Uterus (tissue), 4 donors: Measurements from ENCODE around the gene YPEL4. TPM values are rescaled to one million over a fixed set of nuclear protein-coding genes. Genes with fewer than 3 reads are reported as not detected.
A peak's percentile ranks its signal among the peaks of the same experiment; 100 is the strongest.

Source experiments
- DNase-seq, 2 donors: peaks; one replicate each; pipeline ENCODE4 v3.0.0-alpha.2; 2019 to 2020
- H3K27ac ChIP-seq, 2 donors: fragments of 200-600 bp; sonication (generic); 1 replicate in 1 of 2; 2 replicates in 1 of 2; pipeline ENCODE4 v1.5.1; 2016 to 2018
- H3K27me3 ChIP-seq, 2 donors: fragments of 200-600 bp; sonication (generic); one replicate each; pipeline ENCODE4 v1.5.1; 2018 to 2019; ENCODE audit warnings: control low read depth in 1 of 2
- H3K36me3 ChIP-seq, 2 donors: fragments of 200-600 bp; sonication (generic); one replicate each; pipeline ENCODE4 v1.5.1; 2019; ENCODE audit warnings: control low read depth in 1 of 2
- H3K4me1 ChIP-seq, 2 donors: fragments of 200-600 bp; sonication (generic); one replicate each; pipeline ENCODE4 v1.5.1; 2018 to 2019; ENCODE audit warnings: control low read depth in 1 of 2
- H3K4me3 ChIP-seq, 2 donors: fragments of 200-600 bp; sonication (generic); 1 replicate in 1 of 2; 2 replicates in 1 of 2; pipeline ENCODE4 v1.5.1; 2018 to 2019; ENCODE audit warnings: mild to moderate bottlenecking in 1 of 2
- H3K9me3 ChIP-seq, 2 donors: fragments of 200-600 bp; sonication (generic); one replicate each; pipeline ENCODE4 v1.5.1; 2019; ENCODE audit warnings: control low read depth in 1 of 2
- CTCF ChIP-seq, 4 experiments: fragments of 200-600 bp in 2 of 4; fragments of 450-650 bp in 2 of 4; sonication (generic) in 2 of 4; IDR thresholded peaks; one replicate each; pipeline ENCODE4 v1.5.1; 2016 to 2019; ENCODE audit warnings: antibody characterized with exemption in 4 of 4, mild to moderate bottlenecking in 2 of 4, moderate library complexity in 1 of 4
- POLR2A ChIP-seq, 2 donors: fragments of 450-650 bp; IDR thresholded peaks; one replicate each; pipeline ENCODE4 v1.6.1; 2016; ENCODE audit warnings: antibody characterized with exemption in 2 of 2, mild to moderate bottlenecking in 1 of 2, moderate library complexity in 1 of 2
- intact Hi-C: fragments of 100-400 bp; cut with DNase I; formaldehyde crosslinking; loops from one replicate; pipeline ENCODE4 v1.15.1; 2023; ENCODE audit warnings: low total_unique reads
- microRNA counts, 2 donors: library from miRNA; unstranded; fragments of <30 nt; microRNA quantifications; one replicate each; lab custom pipeline; 2016 to 2017
- microRNA-seq: library from miRNA; unstranded; fragments of <30 nt; microRNA quantifications from one replicate; pipeline ENCODE4, GENCODE V29; 2016; ENCODE audit warnings: borderline microRNAs expressed, borderline replicate concordance
- small RNA-seq: library from RNA; depleted of rRNA; stranded (forward); fragments of <200 nt; gene quantifications from one replicate; pipeline ENCODE3, GENCODE V24; 2016
- total RNA-seq, 4 donors: library from RNA; depleted of rRNA in 3 of 4; stranded (reverse); fragments of >200 nt in 3 of 4; gene quantifications; one replicate each; pipeline versions ENCODE4 v1.1.0 to v1.2.4, GENCODE V29; 2014 to 2023
- donor health status: DM: yes; HTN: yes; CAD: no.

Gene YPEL4
- total RNA-seq, 4 donors from 2014 or later, result 0.26 to 7.6 (median 2.7) TPM

DNA sequence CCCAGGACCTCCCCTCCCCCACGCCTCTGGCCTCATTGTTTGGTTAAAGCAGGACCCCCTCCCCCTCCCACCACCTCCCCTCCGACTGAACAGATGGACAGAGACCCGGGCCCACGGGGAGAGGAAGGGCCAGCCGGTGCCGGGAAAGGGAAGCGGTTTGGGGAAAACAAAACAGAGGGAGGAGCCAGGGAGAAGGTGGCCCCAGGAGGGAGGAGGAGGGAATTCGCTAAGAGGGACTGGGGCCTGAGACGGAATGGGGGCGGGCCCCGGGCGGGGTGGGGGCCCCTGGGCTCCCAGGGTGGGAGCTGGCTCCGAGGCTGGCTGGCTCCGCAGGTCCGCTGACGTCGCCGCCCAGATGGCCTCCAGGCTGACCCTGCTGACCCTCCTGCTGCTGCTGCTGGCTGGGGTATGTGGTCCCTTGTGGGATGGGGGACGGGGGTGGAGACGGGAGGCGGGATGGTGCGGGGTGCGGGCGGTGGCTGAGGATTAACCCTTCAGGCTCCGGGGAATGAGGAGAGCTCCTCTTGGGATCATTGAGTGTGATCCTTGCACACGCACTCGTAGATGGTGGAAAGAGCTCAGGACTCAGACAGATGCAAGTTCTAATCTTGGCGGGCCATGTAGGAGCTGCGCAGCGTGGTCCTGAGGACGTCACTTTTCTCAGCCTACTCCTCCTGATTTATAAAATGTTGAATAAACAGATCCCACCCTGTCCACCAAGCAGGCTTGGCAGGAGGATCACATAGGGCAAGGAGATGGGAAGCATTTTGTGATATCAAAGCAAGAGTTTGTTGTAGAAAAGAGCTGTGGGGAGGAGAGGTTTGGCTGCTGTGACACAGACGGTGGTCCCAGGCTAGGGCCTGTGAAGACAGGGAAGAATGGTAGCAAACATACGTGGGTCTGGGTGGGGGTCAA is 51.5 kb downstream of the YPEL4 start:
- Histone ChIP-seq H3K36me3 (no peaks in the 10 kb centered on the region), H3K4me1 (peaks cover 0 to 4% of the 10 kb centered on the region in 2 donors), H3K4me3 (peak overlapping the region; percentile 73 to 84), H3K27me3 (no peaks in the 10 kb centered on the region), H3K27ac (peak overlapping the region; percentile 99), H3K9me3 (no peaks in the 10 kb centered on the region)
- intact Hi-C loops, result loop anchor here (10.0 kb wide), 1 partner anchor 47 kb away; the partner anchor contains the start of gene YPEL4
- peak; percentile 91 for DNase-seq
- TF ChIP-seq CTCF (IDR thresholded peaks at IDR 0.05) (no peak), POLR2A (IDR thresholded peaks at IDR 0.05) (peak; percentile 31 to 44)

- peak; percentile 84 to 91 for DNase-seq
- H3K36me3 ChIP-seq, result no peaks in the 10 kb centered on the region
- no peaks in the 10 kb centered on the region for H3K27me3 ChIP-seq
- peaks cover 0 to 4% of the 10 kb centered on the region in 2 donors for H3K4me1 ChIP-seq
- peak within 1 kb of the TSS; percentile 99 for H3K27ac ChIP-seq
- no peaks in the 10 kb centered on the region for H3K9me3 ChIP-seq
- no peak for TF ChIP-seq POLR2A (IDR thresholded peaks at IDR 0.05)
- intact Hi-C loops, result loop anchor here (10.0 kb wide), 1 partner anchor 47 kb away; the partner anchor contains the start of gene YPEL4
- peak within 1 kb of the TSS; percentile 73 to 84 for H3K4me3 ChIP-seq
Measured at GRCh38 chr11:57597461-57597915, 52.2 kb downstream of the YPEL4 start, which contains the start of gene SERPING1. Gene SERPING1, plus strand, starts transcription at chr11:57597685. Its CDS starts 586 bp downstream, at chr11:57598271.

DNA sequence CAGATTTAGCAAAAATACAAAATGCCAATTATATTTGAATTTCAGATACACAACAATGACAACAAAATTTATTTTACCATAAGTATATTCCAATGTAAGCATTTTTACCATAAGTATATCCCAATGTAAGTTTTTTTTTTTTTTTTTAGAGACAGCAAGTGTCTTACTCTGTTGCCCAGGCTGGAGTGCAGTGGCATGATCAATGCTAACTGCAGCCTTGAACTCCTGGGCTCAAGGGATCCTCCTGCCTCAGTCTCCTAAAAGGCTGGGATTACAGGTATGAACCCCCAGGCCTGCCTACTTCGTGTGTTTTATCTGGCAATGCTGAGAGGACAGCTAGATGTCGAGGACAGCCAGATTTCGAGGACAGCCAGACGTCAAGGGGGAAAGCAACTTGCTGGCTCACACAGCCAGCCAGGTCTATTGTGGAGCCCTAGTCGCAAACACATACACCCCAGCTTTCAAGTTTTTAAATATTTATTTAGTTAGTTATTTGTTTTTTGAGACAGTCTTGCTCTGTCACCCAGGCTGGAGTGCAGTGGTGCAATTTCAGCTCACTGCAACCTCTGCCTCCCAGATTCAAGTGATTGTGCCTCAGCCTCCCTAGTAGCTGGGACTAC is 53.3 kb downstream of the YPEL4 start:
- no peak for TF ChIP-seq CTCF (IDR thresholded peaks at IDR 0.05)
- no peak for TF ChIP-seq POLR2A (IDR thresholded peaks at IDR 0.05)
- peak overlapping the region in 1 of 2 donors; percentile 84 for H3K4me3 ChIP-seq

More for the DNA sequence above, 53.3 kb downstream of the YPEL4 start:
- H3K9me3 ChIP-seq, result no peaks in the 10 kb centered on the region
- H3K36me3 ChIP-seq, result no peaks in the 10 kb centered on the region
- intact Hi-C loops, result loop anchor here (10.0 kb wide), 1 partner anchor 48 kb away; the partner anchor contains the start of gene YPEL4
- no peak for DNase-seq
- H3K27ac ChIP-seq, result peak overlapping the region; percentile 99
- H3K27me3 ChIP-seq, result no peaks in the 10 kb centered on the region
- peaks cover 0 to 4% of the 10 kb centered on the region in 2 donors for H3K4me1 ChIP-seq

MicroRNAs within 50 kb of the gene (microRNA counts, 767-probe panel; counts per million panel counts)
- 7,802 to 9,093 counts per million in 2 donors for microRNA hsa-miR-130a-3p (lab: Ali Mortazavi, UCI)

Small RNAs within 50 kb of the gene (microRNA-seq; reads per million reads assigned to microRNA genes)
- gene MIR130A, result 13,344 reads per million, percentile 93 among the genes with 10 or more reads in this experiment

Small RNAs within 50 kb of the gene (small RNA-seq; reads per million reads assigned to genes)
- 281 reads per million, percentile 96 among the genes with 10 or more reads in this experiment for gene MIR130A

Other genes with a start within 250 kb of the YPEL4 start
- 100 to 1,000 TPM in 2 of 4 donors, 10 to 100 TPM in 2; 44.1 to 333 (median 102) TPM for gene SLC43A3, start 222.8 kb downstream of the YPEL4 start, total RNA-seq
- 1 to 10 TPM in 1 of 4 donors, not detected in 3; 1.7 TPM for gene RTN4RL2, start 189.4 kb downstream of the YPEL4 start, total RNA-seq
- gene SLC43A1, start 134.2 kb downstream of the YPEL4 start, total RNA-seq, result 10 to 100 TPM; 13.1 to 48.4 (median 22.5) TPM
- 10 to 100 TPM in 3 of 4 donors, 1 to 10 TPM in 1; 7.7 to 47.4 (median 19.6) TPM for gene TIMM10, start 119.2 kb downstream of the YPEL4 start, total RNA-seq
- gene SMTNL1, start 112.3 kb downstream of the YPEL4 start, total RNA-seq, result not detected
- 10 to 100 TPM; 28.3 to 87.9 (median 84.2) TPM for gene UBE2L6, start 82.2 kb downstream of the YPEL4 start, total RNA-seq
- 100 to 1,000 TPM in 3 of 4 donors, 10 to 100 TPM in 1; 39.3 to 742 (median 362) TPM for gene SERPING1, start 52.2 kb downstream of the YPEL4 start, total RNA-seq
- gene CLP1, start 7.8 kb upstream of the YPEL4 start, total RNA-seq, result 10 to 100 TPM in 2 of 4 donors, 1 to 10 TPM in 2; 3.1 to 24.4 (median 12.2) TPM
- 10 to 100 TPM; 27.2 to 50.6 (median 34.6) TPM for gene ZDHHC5, start 18.2 kb upstream of the YPEL4 start, total RNA-seq
- 10 to 100 TPM in 1 of 4 donors, 1 to 10 TPM in 3; 5.9 to 11.3 (median 9.1) TPM for gene MED19, start 62.3 kb upstream of the YPEL4 start, total RNA-seq
- 10 to 100 TPM; 23.3 to 62.1 (median 49.8) TPM for gene TMX2, start 62.7 kb upstream of the YPEL4 start, total RNA-seq
- 100 to 1,000 TPM in 2 of 4 donors, 10 to 100 TPM in 2; 78.3 to 475 (median 105) TPM for gene SELENOH, start 91.6 kb upstream of the YPEL4 start, total RNA-seq
- not detected for gene BTBD18, start 101.9 kb upstream of the YPEL4 start, total RNA-seq
- 100 to 1,000 TPM in 3 of 4 donors, 10 to 100 TPM in 1; 54.1 to 226 (median 166) TPM for gene CTNND1, start 111.9 kb upstream of the YPEL4 start, total RNA-seq